ENCODE measurements around the gene EVI5L. TPM values are rescaled to one million over a fixed set of nuclear protein-coding genes. Genes with fewer than 3 reads are reported as not detected.

The EVI5L gene
- total RNA-seq, 4 donors from 2014 or later: 8.3 to 15.5 (median 11.9) TPM

GRCh38 chr19:7868671-7869452 is 38.8 kb downstream of the EVI5L start:
- Histone ChIP-seq H3K4me3 (peak overlapping the region; percentile 39 to 64 (median 52)), H3K27ac (peak overlapping the region; percentile 72 to 86 (median 82)), H3K36me3 (no peaks in the 10 kb centered on the region), H3K9me3 (no peaks in the 10 kb centered on the region), H3K4me1 (peaks cover 30 to 91% (median 34%) of the 10 kb centered on the region in 3 donors), H3K27me3 (peaks cover 8 to 68% (median 15%) of the 10 kb centered on the region in 4 donors)
- intact Hi-C loops (cut with DNase I): no loop called here
- peak; percentile 60 to 96 (median 90) for TF ChIP-seq CTCF (IDR thresholded peaks at IDR 0.05)
- no peak for TF ChIP-seq POLR2A (IDR thresholded peaks at IDR 0.05)
- DNase-seq: no peak
- WGBS, 2 donors: 0% methylated on average over 6 to 7 of the region's 67 CpGs

GRCh38 chr19:7869453-7869909 is 39.5 kb downstream of the EVI5L start:
- Histone ChIP-seq H3K27me3 (peaks cover 9 to 68% (median 18%) of the 10 kb centered on the region in 4 donors), H3K27ac (peak overlapping the region; percentile 72 to 86 (median 82)), H3K36me3 (no peaks in the 10 kb centered on the region), H3K4me3 (peak overlapping the region; percentile 39 to 64 (median 52)), H3K4me1 (peaks cover 32 to 92% (median 40%) of the 10 kb centered on the region in 3 donors), H3K9me3 (no peaks in the 10 kb centered on the region)
- intact Hi-C loops (cut with DNase I): no loop called here
- WGBS, 2 donors: no CpG with 5 or more reads among the region's 47 CpGs
- TF ChIP-seq CTCF (IDR thresholded peaks at IDR 0.05) (peak in 1 of 6 experiments; percentile 10), POLR2A (IDR thresholded peaks at IDR 0.05) (no peak)
- DNase-seq: no peak

GRCh38 chr19:7869910-7870511 is 40.0 kb downstream of the EVI5L start:
- DNase-seq: no peak
- WGBS, 2 donors: 16 to 33% methylated on average over 9 to 16 of the region's 30 CpGs
- Histone ChIP-seq H3K36me3 (no peaks in the 10 kb centered on the region), H3K27ac (peak overlapping the region; percentile 72 to 86 (median 82)), H3K27me3 (peaks cover 11 to 68% (median 21%) of the 10 kb centered on the region in 4 donors), H3K4me1 (peaks cover 32 to 92% (median 41%) of the 10 kb centered on the region in 3 donors), H3K9me3 (no peaks in the 10 kb centered on the region), H3K4me3 (peak overlapping the region; percentile 39 to 64 (median 52))
- intact Hi-C loops (cut with DNase I): no loop called here
- TF ChIP-seq CTCF (IDR thresholded peaks at IDR 0.05) (no peak), POLR2A (IDR thresholded peaks at IDR 0.05) (no peak)

GRCh38 chr19:7870571-7871436 is 40.8 kb downstream of the EVI5L start:
- H3K36me3 ChIP-seq: no peaks in the 10 kb centered on the region
- intact Hi-C loops (cut with DNase I): no loop called here
- WGBS, 2 donors: 51 to 52% methylated on average over 11 of the region's 11 CpGs
- DNase-seq: no peak
- H3K9me3 ChIP-seq: no peaks in the 10 kb centered on the region
- TF ChIP-seq POLR2A (IDR thresholded peaks at IDR 0.05) (no peak), CTCF (IDR thresholded peaks at IDR 0.05) (no peak)
- H3K4me1 ChIP-seq: peaks cover 29 to 84% (median 41%) of the 10 kb centered on the region in 3 donors
- H3K4me3 ChIP-seq: no peak overlapping the region
- H3K27me3 ChIP-seq: peaks cover 11 to 68% (median 21%) of the 10 kb centered on the region in 4 donors
- H3K27ac ChIP-seq: peak overlapping the region in 2 of 4 donors; percentile 4 to 58
